Right lobe of liver (tissue), 6 donors: ENCODE results near the gene SLC24A4. TPM values are rescaled to one million over a fixed set of nuclear protein-coding genes. Genes with fewer than 3 reads are reported as not detected.

ENCODE experiments used
- ATAC-seq, 4 donors: fragments of 200-7000 bp; cut with Tn5 transposase; one replicate each; pipeline ENCODE4 v1.9.1; 2020; ENCODE audit warnings: mild to moderate bottlenecking in 4 of 4, moderate library complexity in 4 of 4
- DNase-seq, 3 donors: peaks; one replicate each; pipeline ENCODE4 v3.0.0-alpha.2; 2020
- H3K27ac ChIP-seq, 3 donors: fragments of 200-600 bp; one replicate each; pipeline ENCODE4 v1.8.0; 2022
- H3K27me3 ChIP-seq, 2 donors: fragments of 200-600 bp; one replicate each; pipeline ENCODE4 v1.8.0; 2022
- H3K36me3 ChIP-seq, 4 donors: fragments of 200-600 bp; sonication (generic) in 1 of 4; one replicate each; pipeline versions ENCODE4 v1.5.1 to v1.8.0; 2017 to 2022; ENCODE audit warnings: control low read depth in 1 of 4
- H3K4me1 ChIP-seq, 4 donors: fragments of 200-600 bp; sonication (generic) in 1 of 4; one replicate each; pipeline versions ENCODE4 v1.5.1 to v1.8.0; 2017 to 2022; ENCODE audit warnings: control low read depth in 1 of 4
- H3K4me3 ChIP-seq, 3 donors: fragments of 200-600 bp; one replicate each; pipeline ENCODE4 v1.8.0; 2022
- H3K9me3 ChIP-seq, 4 donors: fragments of 200-600 bp; sonication (generic) in 1 of 4; one replicate each; pipeline versions ENCODE4 v1.5.1 to v1.8.0; 2017 to 2022; ENCODE audit warnings: control low read depth in 1 of 4
- POLR2A ChIP-seq: fragments of 450-650 bp; IDR thresholded peaks from one replicate; pipeline ENCODE4 v1.6.1; 2017; ENCODE audit warnings: antibody characterized with exemption, mild to moderate bottlenecking
- WGBS: methylation state at CpG from one replicate; pipeline ENCODE4 v1.1.6; 2018; ENCODE audit warnings: low coverage, low lambda C conversion rate; ENCODE audit not compliant: insufficient coverage; ENCODE audit errors: missing lambda C conversion rate; 5-methylcytosine and 5-hydroxymethylcytosine counted together
- intact Hi-C, 2 donors: fragments of 100-400 bp; cut with DNase I; formaldehyde crosslinking; loops; one replicate each; pipeline versions ENCODE4 v1.11.2 to v1.14.1; 2022
- total RNA-seq, 6 experiments: library from RNA; depleted of rRNA in 2 of 6; stranded (reverse); fragments of >200 nt in 2 of 6; fragmentation: NEBNext Ultra II Directional in 3 of 6; extraction: Animal tissue kit (Norgen Biotek cat#: 25700) in 3 of 6; gene quantifications; one replicate each; pipeline versions ENCODE4 v1.1.0 to v1.2.4, GENCODE V29; 2016 to 2023
- TF ChIP-seq, protein P1 (sequence below), 4 donors: fragments of 200-600 bp in 3 of 4; fragments of 450-650 bp in 1 of 4; IDR thresholded peaks; one replicate each; pipeline versions ENCODE4 v1.5.1 to v1.8.0; 2016 to 2022; ENCODE audit warnings: antibody characterized with exemption in 4 of 4, mild to moderate bottlenecking in 2 of 4
- donor health status: DM: no; HTN: yes; CAD: no.
- donor health status: DM: no; HTN: no; CAD: no.
- donor health status: DM: no; HTN: no; CAD: no.
- donor health status: DM: no; HTN: yes; CAD: no.
- donor health status: DM: no; HTN: yes; CAD: no.

Gene SLC24A4
- total RNA-seq, 6 experiments from 2014 or later: 0.06 to 0.29 (median 0.21) TPM

DNA sequence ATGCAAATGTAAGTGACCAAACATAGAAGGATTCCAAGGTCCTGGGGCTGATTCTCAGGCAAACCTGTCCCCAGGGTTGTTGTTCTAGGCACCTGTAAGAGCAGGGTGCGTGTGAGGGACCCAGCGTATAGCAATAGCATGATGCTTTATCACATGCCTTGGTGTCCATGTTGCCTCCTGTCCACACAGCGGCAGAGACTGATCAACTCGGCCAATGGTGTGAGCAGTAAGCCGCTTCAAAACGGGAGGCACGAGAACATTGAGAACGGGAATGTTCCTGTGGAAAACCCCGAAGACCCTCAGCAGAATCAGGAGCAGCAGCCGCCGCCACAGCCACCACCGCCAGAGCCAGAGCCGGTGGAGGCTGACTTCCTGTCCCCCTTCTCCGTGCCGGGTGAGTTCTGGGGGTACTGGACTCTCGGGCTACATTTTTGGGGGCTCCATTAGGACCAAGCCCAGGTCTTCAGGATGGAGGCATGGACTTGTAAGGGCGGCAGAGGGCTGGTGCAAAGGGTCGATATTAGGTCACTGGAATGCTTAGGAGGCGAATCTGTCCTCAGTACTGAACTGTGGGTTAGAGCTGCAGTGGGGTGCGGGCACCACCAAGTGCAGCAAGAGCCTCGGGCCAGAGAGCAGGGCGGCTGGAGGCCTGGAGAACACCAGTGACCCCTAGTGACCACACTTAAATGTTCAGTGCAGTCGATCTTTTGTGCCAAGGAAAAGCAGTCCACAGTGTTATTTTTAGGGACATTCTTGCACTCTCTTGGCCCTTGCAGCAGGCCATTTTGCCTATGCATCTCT, 133.4 kb downstream of the SLC24A4 start:
- intact Hi-C loops: no loop called here
- WGBS: 66% methylated on average over 9 of the region's 23 CpGs
- no peaks in the 10 kb centered on the region for H3K4me1 ChIP-seq
- no peak overlapping the region for H3K27ac ChIP-seq
- no peaks in the 10 kb centered on the region for H3K36me3 ChIP-seq
- H3K4me3 ChIP-seq: no peak overlapping the region
- no peaks in the 10 kb centered on the region for H3K9me3 ChIP-seq
- DNase-seq (peak in 2 of 3 donors; percentile 55 to 64), ATAC-seq (peak; percentile 80 to 89 (median 82))
- H3K27me3 ChIP-seq: no peaks in the 10 kb centered on the region
- TF ChIP-seq, protein P1, sequence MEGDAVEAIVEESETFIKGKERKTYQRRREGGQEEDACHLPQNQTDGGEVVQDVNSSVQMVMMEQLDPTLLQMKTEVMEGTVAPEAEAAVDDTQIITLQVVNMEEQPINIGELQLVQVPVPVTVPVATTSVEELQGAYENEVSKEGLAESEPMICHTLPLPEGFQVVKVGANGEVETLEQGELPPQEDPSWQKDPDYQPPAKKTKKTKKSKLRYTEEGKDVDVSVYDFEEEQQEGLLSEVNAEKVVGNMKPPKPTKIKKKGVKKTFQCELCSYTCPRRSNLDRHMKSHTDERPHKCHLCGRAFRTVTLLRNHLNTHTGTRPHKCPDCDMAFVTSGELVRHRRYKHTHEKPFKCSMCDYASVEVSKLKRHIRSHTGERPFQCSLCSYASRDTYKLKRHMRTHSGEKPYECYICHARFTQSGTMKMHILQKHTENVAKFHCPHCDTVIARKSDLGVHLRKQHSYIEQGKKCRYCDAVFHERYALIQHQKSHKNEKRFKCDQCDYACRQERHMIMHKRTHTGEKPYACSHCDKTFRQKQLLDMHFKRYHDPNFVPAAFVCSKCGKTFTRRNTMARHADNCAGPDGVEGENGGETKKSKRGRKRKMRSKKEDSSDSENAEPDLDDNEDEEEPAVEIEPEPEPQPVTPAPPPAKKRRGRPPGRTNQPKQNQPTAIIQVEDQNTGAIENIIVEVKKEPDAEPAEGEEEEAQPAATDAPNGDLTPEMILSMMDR (IDR thresholded peaks at IDR 0.05): peak; percentile 60 to 80 (median 66)
- TF ChIP-seq POLR2A: no peak

DNA sequence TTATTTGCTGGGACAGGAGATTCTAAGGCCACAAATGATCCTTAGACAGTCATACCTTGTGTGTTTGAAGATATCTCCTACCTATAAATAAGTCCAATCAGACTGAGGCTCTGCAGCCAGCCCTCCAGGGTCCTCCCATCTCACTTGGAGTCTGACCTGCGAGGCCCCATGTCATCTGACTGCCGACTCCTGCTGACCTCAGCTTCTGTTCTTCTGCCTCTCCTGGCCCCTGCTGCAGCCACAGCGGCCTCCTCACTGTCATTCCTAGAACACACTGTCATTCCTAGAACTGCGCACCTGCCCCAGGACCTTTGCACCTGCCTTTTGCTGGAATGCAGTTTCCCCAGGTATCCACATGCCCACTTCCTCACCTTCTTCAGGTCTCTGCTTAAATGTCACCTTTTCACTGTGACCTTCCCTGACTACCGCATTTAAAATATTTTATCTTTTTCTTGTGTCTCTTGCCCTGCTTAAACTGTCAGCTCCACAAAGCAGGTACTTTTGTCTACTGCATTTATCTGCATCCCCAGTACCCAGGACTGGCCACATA, 134.1 kb downstream of the SLC24A4 start:
- peaks cover 0 to 3% (median 0%) of the 10 kb centered on the region in 4 donors for H3K4me1 ChIP-seq
- no peak for DNase-seq
- no peak overlapping the region for H3K27ac ChIP-seq
- no peak for ATAC-seq
- no peaks in the 10 kb centered on the region for H3K27me3 ChIP-seq
- intact Hi-C loops: no loop called here
- H3K4me3 ChIP-seq: no peak overlapping the region
- WGBS: 68% methylated on average over 5 of the region's 5 CpGs
- H3K36me3 ChIP-seq: no peaks in the 10 kb centered on the region
- no peak for TF ChIP-seq POLR2A
- TF ChIP-seq, protein P1 (IDR thresholded peaks at IDR 0.05): no peak
- no peaks in the 10 kb centered on the region for H3K9me3 ChIP-seq

DNA sequence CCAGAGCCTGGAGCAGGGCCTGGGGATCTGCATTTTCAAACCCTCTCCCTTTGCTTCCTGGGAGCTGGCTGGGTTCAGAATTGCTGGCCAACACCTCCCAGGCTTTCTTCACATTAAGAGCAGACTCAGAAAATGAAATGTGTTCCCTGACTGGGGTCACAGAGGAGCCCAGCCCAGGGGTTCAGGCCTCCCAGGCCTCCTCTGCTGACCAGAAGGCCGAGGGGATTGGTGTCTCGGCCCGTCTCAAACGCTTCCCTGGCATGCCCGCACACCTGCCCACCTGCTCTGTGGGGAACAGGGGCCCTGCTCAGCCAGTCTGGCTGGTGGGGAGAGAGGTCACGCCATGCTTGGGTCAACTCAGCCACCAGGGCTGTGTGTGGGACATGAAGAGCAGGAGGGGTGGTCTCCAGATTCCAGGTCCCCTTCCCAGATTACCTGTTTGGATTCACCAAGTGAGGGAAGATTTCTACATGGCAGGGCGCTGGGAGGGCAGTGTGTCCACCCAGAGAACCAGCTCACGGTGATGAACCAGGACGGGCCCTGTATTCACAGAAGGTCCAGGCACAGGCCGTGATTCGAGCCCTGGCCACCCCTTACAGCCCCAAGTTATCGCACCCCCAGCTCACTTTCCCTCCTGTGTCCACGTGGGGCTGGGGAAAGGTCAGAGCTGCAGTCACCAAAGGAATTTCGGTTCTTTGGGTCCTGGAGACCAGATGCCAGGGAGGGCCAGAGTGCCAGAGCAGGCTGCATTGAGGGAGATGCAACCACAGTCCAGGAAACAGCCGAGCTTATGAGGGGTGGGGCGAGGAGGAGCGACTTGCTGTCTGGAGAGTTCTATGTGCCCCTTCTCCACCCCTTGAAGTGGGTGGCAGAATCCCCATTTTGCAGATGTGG, 135.4 kb downstream of the SLC24A4 start:
- no peaks in the 10 kb centered on the region for H3K36me3 ChIP-seq
- H3K9me3 ChIP-seq: no peaks in the 10 kb centered on the region
- 32% methylated on average over 3 of the region's 17 CpGs for WGBS
- TF ChIP-seq, protein P1 (IDR thresholded peaks at IDR 0.05): no peak
- no peak for TF ChIP-seq POLR2A
- H3K27ac ChIP-seq: no peak overlapping the region
- no peak overlapping the region for H3K4me3 ChIP-seq
- no peaks in the 10 kb centered on the region for H3K27me3 ChIP-seq
- intact Hi-C loops: no loop called here
- ATAC-seq: no peak
- no peak for DNase-seq
- H3K4me1 ChIP-seq: peaks cover 0 to 3% (median 0%) of the 10 kb centered on the region in 4 donors

DNA sequence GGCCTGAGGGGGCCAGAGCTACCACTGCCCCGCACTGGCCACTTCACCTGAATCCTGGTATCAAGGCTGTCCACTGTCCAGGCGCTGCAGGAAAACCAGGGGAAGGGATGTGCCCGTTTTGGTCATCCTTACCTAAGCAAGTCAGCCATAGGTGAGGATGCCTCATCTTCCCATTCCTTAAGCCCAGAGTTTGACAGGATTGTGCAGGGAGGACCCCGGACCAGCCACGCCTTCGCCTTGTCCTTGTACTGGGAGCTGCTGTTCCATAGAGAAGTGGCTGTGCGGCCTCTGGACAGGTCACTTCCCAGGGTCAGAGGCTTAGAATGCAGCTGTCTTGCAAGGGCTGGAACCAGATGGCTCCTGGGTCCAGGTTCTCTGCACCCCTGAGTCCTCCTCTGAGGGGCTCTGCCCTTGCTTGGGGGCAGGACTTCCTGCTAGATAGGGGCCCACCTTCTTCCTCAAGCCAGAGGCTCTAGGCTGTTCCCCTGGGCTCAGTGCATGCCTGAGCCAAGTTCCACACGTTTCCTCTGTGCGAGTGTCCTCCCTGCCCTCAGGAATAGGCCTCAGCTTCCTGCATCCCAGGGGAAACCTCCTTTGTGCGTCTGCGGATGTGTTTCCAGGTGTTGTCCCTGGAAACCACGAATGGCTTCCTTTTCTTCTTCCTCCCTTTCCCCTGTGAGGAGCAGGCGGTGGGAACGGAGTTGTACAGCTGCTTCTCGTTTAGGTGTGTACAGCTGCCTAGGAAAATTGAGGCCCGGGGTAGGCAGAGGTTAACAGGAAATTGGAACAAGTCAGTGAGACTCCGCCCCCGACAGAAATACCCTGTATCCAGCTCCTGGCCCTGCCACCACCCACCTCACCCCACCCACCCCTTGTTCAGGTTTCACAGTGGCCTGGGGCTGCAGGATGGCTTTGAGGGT, 136.3 kb downstream of the SLC24A4 start:
- intact Hi-C loops: no loop called here
- WGBS: 38% methylated on average over 5 of the region's 18 CpGs
- ATAC-seq: peak; percentile 15 to 56 (median 52)
- TF ChIP-seq POLR2A: no peak
- TF ChIP-seq, protein P1 (IDR thresholded peaks at IDR 0.05): no peak
- Histone ChIP-seq H3K4me3 (no peak overlapping the region), H3K9me3 (no peaks in the 10 kb centered on the region), H3K4me1 (peaks cover 0 to 3% (median 0%) of the 10 kb centered on the region in 4 donors), H3K27ac (no peak overlapping the region), H3K36me3 (no peaks in the 10 kb centered on the region), H3K27me3 (no peaks in the 10 kb centered on the region)
- DNase-seq: no peak
